Bronchial epithelial cell (primary cell): ENCODE results near the gene ANKRD65. TPM values are rescaled to one million over a fixed set of nuclear protein-coding genes. Genes with fewer than 3 reads are reported as not detected.

Experiments used
- DNase-seq: peaks from one replicate; pipeline ENCODE4 v3.0.0-alpha.2; 2010; ENCODE audit warnings: low read depth
- FAIRE-seq: peaks from 2 replicates; lab custom pipeline; 2011; peaks lifted over from hg19 to GRCh38; lab: Jason Lieb, UNC
- H3K27me3 ChIP-seq: 2 replicates; pipeline ENCODE4 v1.5.1; 2011; ENCODE audit warnings: low read length; ENCODE audit not compliant: control insufficient read depth, insufficient read depth
- H3K36me3 ChIP-seq: 2 replicates; pipeline ENCODE4 v1.5.1; 2011; ENCODE audit warnings: low read length; ENCODE audit not compliant: control insufficient read depth, insufficient read depth
- H3K4me3 ChIP-seq: 2 replicates; pipeline ENCODE4 v1.5.1; 2011; ENCODE audit warnings: mild to moderate bottlenecking, low read depth, low read length, control low read depth
- total RNA-seq: library from RNA; depleted of rRNA; stranded (reverse); fragments of >200 nt; gene quantifications from 2 replicates; pipeline ENCODE4 v1.2.1, GENCODE V29; 2014
- TF ChIP-seq, protein P1 (sequence below): IDR thresholded peaks from 2 replicates; pipeline ENCODE4 v1.5.1; 2011; ENCODE audit warnings: mild to moderate bottlenecking, moderate library complexity, low read length, control low read depth, inconsistent platforms; ENCODE audit not compliant: insufficient read depth, severe bottlenecking

The ANKRD65 gene
- total RNA-seq, 1 donor from 2014 or later = 5.3 TPM

GRCh38 chr1:1393428-1393827 lies 27.6 kb downstream of the ANKRD65 start:
- Histone ChIP-seq H3K27me3 (no peaks in the 10 kb centered on the region), H3K4me3 (no peak overlapping the region), H3K36me3 (peaks cover 50% of the 10 kb centered on the region)
- DNase-seq (no peak), FAIRE-seq (no peak)
- TF ChIP-seq, protein P1, sequence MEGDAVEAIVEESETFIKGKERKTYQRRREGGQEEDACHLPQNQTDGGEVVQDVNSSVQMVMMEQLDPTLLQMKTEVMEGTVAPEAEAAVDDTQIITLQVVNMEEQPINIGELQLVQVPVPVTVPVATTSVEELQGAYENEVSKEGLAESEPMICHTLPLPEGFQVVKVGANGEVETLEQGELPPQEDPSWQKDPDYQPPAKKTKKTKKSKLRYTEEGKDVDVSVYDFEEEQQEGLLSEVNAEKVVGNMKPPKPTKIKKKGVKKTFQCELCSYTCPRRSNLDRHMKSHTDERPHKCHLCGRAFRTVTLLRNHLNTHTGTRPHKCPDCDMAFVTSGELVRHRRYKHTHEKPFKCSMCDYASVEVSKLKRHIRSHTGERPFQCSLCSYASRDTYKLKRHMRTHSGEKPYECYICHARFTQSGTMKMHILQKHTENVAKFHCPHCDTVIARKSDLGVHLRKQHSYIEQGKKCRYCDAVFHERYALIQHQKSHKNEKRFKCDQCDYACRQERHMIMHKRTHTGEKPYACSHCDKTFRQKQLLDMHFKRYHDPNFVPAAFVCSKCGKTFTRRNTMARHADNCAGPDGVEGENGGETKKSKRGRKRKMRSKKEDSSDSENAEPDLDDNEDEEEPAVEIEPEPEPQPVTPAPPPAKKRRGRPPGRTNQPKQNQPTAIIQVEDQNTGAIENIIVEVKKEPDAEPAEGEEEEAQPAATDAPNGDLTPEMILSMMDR = no peak

- FAIRE-seq = no peak
- DNase-seq = no peak
- H3K36me3 ChIP-seq = peaks cover 48% of the 10 kb centered on the region
Measured at GRCh38 chr1:1393014-1393413, 28.1 kb downstream of the ANKRD65 start.

DNA sequence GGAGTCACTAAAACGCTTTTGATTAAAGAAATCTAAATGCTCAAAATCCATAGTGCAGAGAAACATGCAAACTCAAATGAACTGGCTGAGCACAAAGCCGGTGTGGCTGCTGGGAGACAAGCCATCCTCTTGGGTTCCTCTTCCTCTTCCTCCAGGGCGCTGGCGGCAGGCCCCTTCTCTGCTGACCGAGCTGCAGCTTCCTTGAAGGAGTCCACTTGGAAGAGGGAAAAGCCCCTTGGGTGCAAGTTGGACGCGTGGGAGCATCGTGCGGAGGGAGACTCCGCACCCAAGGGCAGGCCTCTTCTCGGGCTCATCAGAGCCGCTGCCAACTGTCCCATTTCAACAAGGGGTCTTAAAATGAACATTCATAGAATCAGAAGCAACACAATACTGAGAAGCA lies 29.9 kb downstream of the ANKRD65 start:
- FAIRE-seq (no peak), DNase-seq (no peak)
- no peaks in the 10 kb centered on the region for H3K27me3 ChIP-seq
- TF ChIP-seq, protein P1 = no peak
- H3K36me3 ChIP-seq = peaks cover 51% of the 10 kb centered on the region
- no peak overlapping the region for H3K4me3 ChIP-seq

More at GRCh38 chr1:1393014-1393413, 28.1 kb downstream of the ANKRD65 start:
- TF ChIP-seq, protein P1 = no peak
- Histone ChIP-seq H3K27me3 (no peaks in the 10 kb centered on the region), H3K4me3 (no peak overlapping the region)

DNA sequence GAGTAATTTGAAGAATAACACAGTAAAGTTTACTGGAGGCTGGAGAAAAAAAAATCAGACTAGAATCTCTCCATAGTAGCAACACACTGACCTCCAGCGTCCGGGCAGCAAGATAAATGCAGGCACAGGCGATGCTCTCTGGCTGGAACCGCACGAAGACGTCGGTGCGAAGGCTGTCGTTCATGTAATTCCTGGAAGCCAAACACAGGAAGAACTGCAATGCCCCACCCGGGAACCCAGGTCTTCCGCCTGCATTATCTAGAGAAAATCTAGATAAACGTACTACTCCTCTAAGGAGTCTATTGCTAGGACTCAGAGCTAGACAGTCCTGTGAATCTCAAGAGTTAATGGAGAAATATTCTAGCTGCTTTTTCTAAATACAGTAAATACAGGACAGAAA lies 30.4 kb downstream of the ANKRD65 start:
- Histone ChIP-seq H3K27me3 (no peaks in the 10 kb centered on the region), H3K36me3 (peaks cover 57% of the 10 kb centered on the region), H3K4me3 (no peak overlapping the region)
- FAIRE-seq = no peak
- TF ChIP-seq, protein P1 = no peak
- DNase-seq = no peak

GRCh38 chr1:1388078-1388472 lies 33.0 kb downstream of the ANKRD65 start:
- Histone ChIP-seq H3K36me3 (peaks cover 41% of the 10 kb centered on the region), H3K27me3 (no peaks in the 10 kb centered on the region), H3K4me3 (no peak overlapping the region)
- DNase-seq (no peak), FAIRE-seq (no peak)
- TF ChIP-seq, protein P1 = no peak
